Type B pancreatic cell (in vitro differentiated cells): Measurements from ENCODE around the gene FOXL1. TPM values are rescaled to one million over a fixed set of nuclear protein-coding genes. Genes with fewer than 3 reads are reported as not detected.

Experiments used
- DNase-seq: peaks from one replicate; pipeline ENCODE4 v3.0.0; 2021; ENCODE audit warnings: mixed read lengths; ENCODE audit not compliant: unreplicated experiment; ENCODE audit errors: extremely low spot score
- H3K27ac Mint-ChIP-seq: 2 replicates; pipeline ENCODE4 v1.8.0; 2021; ENCODE audit warnings: mild to moderate bottlenecking, mixed read lengths
- H3K27me3 Mint-ChIP-seq: 2 replicates; pipeline ENCODE4 v1.8.0; 2021; ENCODE audit warnings: mixed read lengths
- H3K36me3 Mint-ChIP-seq: 2 replicates; pipeline ENCODE4 v1.8.0; 2021; ENCODE audit warnings: mixed read lengths
- H3K4me1 Mint-ChIP-seq: one replicate; pipeline ENCODE4 v1.8.0; 2021; ENCODE audit warnings: mixed read lengths; ENCODE audit not compliant: unreplicated experiment
- H3K4me3 Mint-ChIP-seq: 2 replicates; pipeline ENCODE4 v1.8.0; 2021; ENCODE audit warnings: mild to moderate bottlenecking, mixed read lengths
- H3K9me3 Mint-ChIP-seq: 2 replicates; pipeline ENCODE4 v1.8.0; 2021; ENCODE audit warnings: mixed read lengths
- total RNA-seq: library from RNA; stranded (reverse); gene quantifications from 2 replicates; pipeline ENCODE4 v1.2.1, GENCODE V29; 2021; ENCODE audit warnings: low replicate concordance
- TF ChIP-seq, protein P1 (sequence below): fragments of 200-600 bp; sonication (generic); conservative IDR thresholded peaks from 2 replicates; pipeline ENCODE4 v1.5.0; 2021; ENCODE audit warnings: antibody characterized with exemption, mild to moderate bottlenecking

The FOXL1 gene
- total RNA-seq, 1 donor from 2014 or later, result 2.2 TPM

DNA sequence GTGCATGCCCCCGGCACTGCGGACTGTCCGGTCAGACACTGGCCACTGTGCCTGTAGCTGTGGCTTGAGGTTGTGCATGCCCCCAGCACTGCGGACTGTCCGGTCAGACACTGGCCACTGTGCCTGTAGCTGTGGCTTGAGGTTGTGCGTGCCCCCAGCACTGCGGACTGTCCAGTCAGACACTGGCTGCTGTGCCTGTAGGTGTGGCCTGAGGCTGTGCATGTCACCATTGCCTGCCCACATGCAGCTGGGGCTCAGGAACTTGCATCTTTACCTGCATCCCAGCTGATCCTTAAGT, 28.5 kb upstream of the FOXL1 start:
- no peak for DNase-seq
- H3K27ac Mint-ChIP-seq, result no peak overlapping the region
- no peaks in the 10 kb centered on the region for H3K9me3 Mint-ChIP-seq
- peaks cover 17% of the 10 kb centered on the region for H3K4me1 Mint-ChIP-seq
- H3K36me3 Mint-ChIP-seq, result peaks cover 4% of the 10 kb centered on the region
- H3K4me3 Mint-ChIP-seq, result no peak overlapping the region
- TF ChIP-seq, protein P1, sequence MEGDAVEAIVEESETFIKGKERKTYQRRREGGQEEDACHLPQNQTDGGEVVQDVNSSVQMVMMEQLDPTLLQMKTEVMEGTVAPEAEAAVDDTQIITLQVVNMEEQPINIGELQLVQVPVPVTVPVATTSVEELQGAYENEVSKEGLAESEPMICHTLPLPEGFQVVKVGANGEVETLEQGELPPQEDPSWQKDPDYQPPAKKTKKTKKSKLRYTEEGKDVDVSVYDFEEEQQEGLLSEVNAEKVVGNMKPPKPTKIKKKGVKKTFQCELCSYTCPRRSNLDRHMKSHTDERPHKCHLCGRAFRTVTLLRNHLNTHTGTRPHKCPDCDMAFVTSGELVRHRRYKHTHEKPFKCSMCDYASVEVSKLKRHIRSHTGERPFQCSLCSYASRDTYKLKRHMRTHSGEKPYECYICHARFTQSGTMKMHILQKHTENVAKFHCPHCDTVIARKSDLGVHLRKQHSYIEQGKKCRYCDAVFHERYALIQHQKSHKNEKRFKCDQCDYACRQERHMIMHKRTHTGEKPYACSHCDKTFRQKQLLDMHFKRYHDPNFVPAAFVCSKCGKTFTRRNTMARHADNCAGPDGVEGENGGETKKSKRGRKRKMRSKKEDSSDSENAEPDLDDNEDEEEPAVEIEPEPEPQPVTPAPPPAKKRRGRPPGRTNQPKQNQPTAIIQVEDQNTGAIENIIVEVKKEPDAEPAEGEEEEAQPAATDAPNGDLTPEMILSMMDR, result no peak
- peaks cover 4% of the 10 kb centered on the region for H3K27me3 Mint-ChIP-seq

DNA sequence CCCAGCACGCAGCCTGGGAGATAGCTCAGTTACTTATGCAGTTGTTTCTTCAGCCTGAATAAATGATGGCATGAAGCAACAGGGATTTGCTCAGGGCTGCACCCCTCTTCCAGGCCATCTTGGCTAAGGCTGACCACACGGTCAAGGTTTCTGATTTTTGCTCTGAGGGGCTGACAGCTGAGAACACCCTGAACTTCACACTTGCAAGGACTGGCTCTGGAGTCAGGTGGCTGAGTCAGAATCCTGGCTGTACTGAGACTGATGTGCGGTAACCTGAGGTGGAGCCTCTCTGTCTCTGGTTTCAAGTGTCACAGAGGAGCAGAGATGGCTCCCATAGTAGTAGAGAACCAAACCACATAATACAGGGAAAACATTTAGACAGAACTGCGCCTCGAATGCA, 28.1 kb upstream of the FOXL1 start:
- H3K27me3 Mint-ChIP-seq, result peaks cover 4% of the 10 kb centered on the region
- H3K27ac Mint-ChIP-seq, result no peak overlapping the region
- H3K4me3 Mint-ChIP-seq, result no peak overlapping the region
- H3K9me3 Mint-ChIP-seq, result no peaks in the 10 kb centered on the region
- DNase-seq, result no peak
- H3K36me3 Mint-ChIP-seq, result no peaks in the 10 kb centered on the region
- peaks cover 17% of the 10 kb centered on the region for H3K4me1 Mint-ChIP-seq
- TF ChIP-seq, protein P1, result no peak

DNA sequence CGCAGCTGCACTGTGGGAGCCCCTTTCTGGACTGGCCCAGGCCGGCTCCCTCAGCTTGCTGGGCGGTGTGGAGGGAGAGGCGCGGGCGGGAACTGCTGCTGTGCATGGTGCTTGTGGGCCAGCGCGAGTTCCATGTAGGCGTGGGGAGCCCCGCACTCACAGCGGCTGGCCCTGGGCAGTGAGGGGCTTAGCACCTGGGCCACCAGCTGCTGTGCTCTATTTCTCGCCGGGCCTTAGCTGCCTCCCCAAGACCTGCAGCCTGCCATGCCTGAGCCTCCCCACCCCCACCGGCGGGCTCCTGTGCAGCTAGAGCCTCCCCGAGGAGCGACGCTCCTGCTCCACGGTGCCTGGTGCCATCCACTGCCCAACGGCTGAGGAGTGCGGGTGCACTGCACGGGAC, 25.0 kb upstream of the FOXL1 start:
- Mint-ChIP-seq H3K9me3 (no peaks in the 10 kb centered on the region), H3K36me3 (no peaks in the 10 kb centered on the region), H3K4me3 (no peak overlapping the region), H3K27ac (no peak overlapping the region), H3K27me3 (peaks cover 10% of the 10 kb centered on the region), H3K4me1 (peaks cover 17% of the 10 kb centered on the region)
- DNase-seq, result no peak
- TF ChIP-seq, protein P1, result no peak

DNA sequence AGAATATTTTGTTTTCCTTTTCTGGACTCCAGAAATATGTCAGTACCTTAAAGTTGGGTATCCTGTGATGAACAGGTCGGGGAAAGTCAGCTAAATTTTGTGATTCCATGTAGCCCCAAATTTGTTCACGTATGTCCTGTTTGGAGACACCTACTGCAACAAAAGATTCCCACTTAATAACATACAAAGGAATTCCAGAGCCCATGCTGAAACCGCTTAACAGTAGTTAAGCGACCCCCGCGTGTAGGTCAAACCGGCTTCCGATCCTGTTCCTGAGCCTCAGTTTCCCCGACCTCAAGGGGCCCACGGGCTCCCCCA, 23.8 kb upstream of the FOXL1 start:
- H3K27me3 Mint-ChIP-seq, result peaks cover 10% of the 10 kb centered on the region
- TF ChIP-seq, protein P1, result no peak
- no peaks in the 10 kb centered on the region for H3K36me3 Mint-ChIP-seq
- no peak for DNase-seq
- peak overlapping the region; percentile 87 for H3K4me3 Mint-ChIP-seq
- H3K9me3 Mint-ChIP-seq, result no peaks in the 10 kb centered on the region
- H3K4me1 Mint-ChIP-seq, result peaks cover 17% of the 10 kb centered on the region
- H3K27ac Mint-ChIP-seq, result peak overlapping the region; percentile 89

DNA sequence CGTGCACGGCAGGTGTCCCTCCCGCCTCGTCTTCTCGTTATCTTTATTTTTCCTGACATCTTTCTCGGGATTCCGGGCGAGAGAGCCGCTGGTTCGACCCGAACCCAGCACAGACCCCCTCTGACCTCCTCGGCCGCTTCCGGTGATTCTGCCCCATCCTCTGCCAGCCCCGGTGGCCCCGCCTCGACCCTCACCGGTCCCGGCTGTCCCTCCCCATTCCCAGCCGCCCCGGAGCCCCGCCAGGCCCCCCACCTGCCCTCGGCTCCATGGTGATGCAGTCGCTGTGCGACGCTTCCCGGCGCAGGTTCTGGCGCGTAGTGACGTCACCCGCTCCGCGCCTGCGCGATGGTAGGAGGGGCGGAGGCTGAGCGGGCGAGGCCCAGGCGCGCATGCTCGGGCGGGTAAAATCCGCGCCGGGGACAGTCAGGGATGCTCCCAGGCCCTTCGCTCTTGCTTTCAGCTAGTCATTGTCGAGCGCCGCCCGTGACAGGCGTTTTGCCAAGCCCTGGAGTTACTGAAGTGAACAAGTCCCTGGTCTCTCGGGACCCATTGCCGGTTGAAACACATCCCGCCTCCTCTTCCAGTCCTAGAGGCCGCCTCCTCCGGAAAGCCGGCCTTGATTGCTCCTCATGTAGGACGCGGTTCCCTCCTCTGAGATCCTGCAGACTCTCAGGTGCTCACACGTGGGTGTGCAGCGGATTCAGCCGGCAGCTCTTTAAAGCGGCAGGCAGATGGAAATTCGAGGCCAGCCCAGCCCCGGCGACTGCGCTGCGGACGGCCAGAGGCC, 23.2 kb upstream of the FOXL1 start, which contains the start of gene MTHFSD:
MTHFSD (minus strand) TSS at position 319 of the 787 bp plus-strand sequence; CDS start at position 268, 51 bp downstream.
- peak within 1 kb of the TSS; percentile 89 for H3K27ac Mint-ChIP-seq
- H3K27me3 Mint-ChIP-seq, result peaks cover 10% of the 10 kb centered on the region
- H3K4me3 Mint-ChIP-seq, result peak within 1 kb of the TSS; percentile 87
- H3K36me3 Mint-ChIP-seq, result no peaks in the 10 kb centered on the region
- no peaks in the 10 kb centered on the region for H3K9me3 Mint-ChIP-seq
- TF ChIP-seq, protein P1, result no peak
- H3K4me1 Mint-ChIP-seq, result peaks cover 17% of the 10 kb centered on the region
- peak; percentile 93 for DNase-seq

DNA sequence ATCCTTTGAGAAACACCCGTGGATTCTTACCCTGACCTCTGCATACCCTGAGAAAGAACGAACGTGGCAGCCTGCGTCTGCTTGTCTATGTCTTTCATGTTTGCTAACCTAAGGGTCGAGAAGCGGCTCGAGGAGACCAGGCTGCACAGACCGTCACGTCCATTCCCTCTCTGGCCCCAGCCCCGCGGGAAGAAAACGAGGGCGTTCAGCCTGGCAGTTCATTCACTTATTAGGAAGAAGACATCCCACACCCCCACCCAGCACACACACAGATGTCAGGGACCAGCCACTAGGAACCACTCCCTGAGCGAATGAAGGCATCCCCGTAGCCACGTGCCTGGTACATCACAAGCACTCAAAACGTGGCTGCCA, 22.7 kb upstream of the FOXL1 start:
- Mint-ChIP-seq H3K27ac (peak overlapping the region; percentile 89), H3K4me3 (peak overlapping the region; percentile 87), H3K4me1 (peaks cover 17% of the 10 kb centered on the region), H3K36me3 (no peaks in the 10 kb centered on the region), H3K9me3 (no peaks in the 10 kb centered on the region), H3K27me3 (peaks cover 13% of the 10 kb centered on the region)
- no peak for DNase-seq
- TF ChIP-seq, protein P1, result no peak
